Measurements from ENCODE around the gene COMMD1. TPM values are rescaled to one million over a fixed set of nuclear protein-coding genes. Genes with fewer than 3 reads are reported as not detected.

The COMMD1 gene
- total RNA-seq, 1 experiment from 2014 or later: 31.7 TPM

- ChIA-PET POLR2A (ENCODE audit: unreplicated experiment) (interaction anchor here (0.5 to 0.6 kb wide), 2 partner anchors 14 to 23 kb away, joined by 3 to 4 read pairs; no protein-coding TSS in a partner anchor), CTCF (no interaction called here)
- H3K4me2 ChIP-seq (ENCODE audit: low read length): no peak overlapping the region
Measured at GRCh38 chr2:62177392-62178049, 272.0 kb downstream of the COMMD1 start.

DNA sequence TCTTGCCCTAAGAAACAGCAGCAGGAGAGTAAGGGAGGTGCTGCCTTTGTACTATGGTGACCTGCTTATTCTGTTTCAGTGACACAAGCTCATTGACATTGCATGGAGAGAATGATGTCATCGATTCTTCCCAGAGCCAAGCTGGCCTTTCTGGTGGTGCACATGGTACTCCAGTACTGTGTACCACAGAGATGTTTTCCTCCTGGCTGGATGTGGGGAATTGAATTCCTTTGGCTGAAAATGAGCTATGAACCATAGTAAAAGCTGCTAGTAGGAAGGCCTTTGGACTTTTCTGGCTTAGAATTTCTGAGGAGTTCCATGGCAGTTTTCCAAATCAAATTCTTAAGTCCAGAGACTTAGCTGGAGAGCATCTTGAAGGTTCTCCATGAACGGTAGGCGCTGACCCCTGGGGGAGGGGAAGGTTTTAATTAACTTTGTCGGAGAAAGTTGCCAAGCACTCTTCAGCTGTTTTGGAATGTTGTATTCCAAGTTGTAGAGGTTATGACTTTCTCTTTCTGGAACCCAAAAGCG lies 273.3 kb downstream of the COMMD1 start:
- Histone ChIP-seq H3K79me2 (ENCODE audit: low read length) (no peaks in the 10 kb centered on the region), H3K4me3 (ENCODE audit: low read length) (no peak overlapping the region), H3K27ac (ENCODE audit: low read length) (no peak overlapping the region), H3K9ac (ENCODE audit: low read length) (no peak overlapping the region), H3K27me3 (ENCODE audit: low read length) (no peaks in the 10 kb centered on the region), H3K4me2 (ENCODE audit: low read length) (no peak overlapping the region), H3K9me3 (ENCODE audit: low read length) (no peaks in the 10 kb centered on the region), H3K4me1 (ENCODE audit: insufficient read depth, low read length) (no peaks in the 10 kb centered on the region), H3K36me3 (ENCODE audit: low read depth, low read length) (no peaks in the 10 kb centered on the region), H3F3A (ENCODE audit: low read length, unreplicated experiment) (no peaks in the 10 kb centered on the region), H4K20me1 (ENCODE audit: low read length) (no peaks in the 10 kb centered on the region), H2AFZ (ENCODE audit: low read length) (no peak overlapping the region), H3K9me2 (replicated peaks; ENCODE audit: low read length) (no peaks in the 10 kb centered on the region)
- POLR2A ChIA-PET (ENCODE audit: unreplicated experiment): no interaction called here
- DNase-seq (no peak), ATAC-seq (no peak)
- TF ChIP-seq, protein P1, sequence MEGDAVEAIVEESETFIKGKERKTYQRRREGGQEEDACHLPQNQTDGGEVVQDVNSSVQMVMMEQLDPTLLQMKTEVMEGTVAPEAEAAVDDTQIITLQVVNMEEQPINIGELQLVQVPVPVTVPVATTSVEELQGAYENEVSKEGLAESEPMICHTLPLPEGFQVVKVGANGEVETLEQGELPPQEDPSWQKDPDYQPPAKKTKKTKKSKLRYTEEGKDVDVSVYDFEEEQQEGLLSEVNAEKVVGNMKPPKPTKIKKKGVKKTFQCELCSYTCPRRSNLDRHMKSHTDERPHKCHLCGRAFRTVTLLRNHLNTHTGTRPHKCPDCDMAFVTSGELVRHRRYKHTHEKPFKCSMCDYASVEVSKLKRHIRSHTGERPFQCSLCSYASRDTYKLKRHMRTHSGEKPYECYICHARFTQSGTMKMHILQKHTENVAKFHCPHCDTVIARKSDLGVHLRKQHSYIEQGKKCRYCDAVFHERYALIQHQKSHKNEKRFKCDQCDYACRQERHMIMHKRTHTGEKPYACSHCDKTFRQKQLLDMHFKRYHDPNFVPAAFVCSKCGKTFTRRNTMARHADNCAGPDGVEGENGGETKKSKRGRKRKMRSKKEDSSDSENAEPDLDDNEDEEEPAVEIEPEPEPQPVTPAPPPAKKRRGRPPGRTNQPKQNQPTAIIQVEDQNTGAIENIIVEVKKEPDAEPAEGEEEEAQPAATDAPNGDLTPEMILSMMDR (conservative IDR thresholded peaks at IDR 0.05; ENCODE audit: low read depth, low read length): no peak
- TF ChIP-seq EZH2phosphoT487 (IDR thresholded peaks at IDR 0.05; ENCODE audit: borderline replicate concordance, low read length): no peak
- no peak for TF ChIP-seq EZH2 (IDR thresholded peaks at IDR 0.05; ENCODE audit: low read length, unreplicated experiment)
- BruUV-seq (replicated peaks): no TSS peak
- CTCF ChIA-PET: no interaction called here
- intact Hi-C loops (cut with micrococcal nuclease): no loop called here

More at GRCh38 chr2:62177392-62178049, 272.0 kb downstream of the COMMD1 start:
- H3K36me3 ChIP-seq (ENCODE audit: low read depth, low read length): no peaks in the 10 kb centered on the region
- DNase-seq: no peak
- BruUV-seq (replicated peaks): no TSS peak
- H3K9me3 ChIP-seq (ENCODE audit: low read length): no peaks in the 10 kb centered on the region
- H3K27me3 ChIP-seq (ENCODE audit: low read length): no peaks in the 10 kb centered on the region
- TF ChIP-seq EZH2 (IDR thresholded peaks at IDR 0.05; ENCODE audit: low read length, unreplicated experiment): no peak
- TF ChIP-seq, protein P1 (conservative IDR thresholded peaks at IDR 0.05; ENCODE audit: low read depth, low read length): no peak
- no peak for TF ChIP-seq EZH2phosphoT487 (IDR thresholded peaks at IDR 0.05; ENCODE audit: borderline replicate concordance, low read length)
- no peaks in the 10 kb centered on the region for H3F3A ChIP-seq (ENCODE audit: low read length, unreplicated experiment)
- H2AFZ ChIP-seq (ENCODE audit: low read length): no peak overlapping the region
- no peak for ATAC-seq
- no peak overlapping the region for H3K27ac ChIP-seq (ENCODE audit: low read length)
- H3K79me2 ChIP-seq (ENCODE audit: low read length): no peaks in the 10 kb centered on the region
- no peaks in the 10 kb centered on the region for H3K4me1 ChIP-seq (ENCODE audit: insufficient read depth, low read length)
- no peak overlapping the region for H3K4me3 ChIP-seq (ENCODE audit: low read length)
- H4K20me1 ChIP-seq (ENCODE audit: low read length): no peaks in the 10 kb centered on the region
- intact Hi-C loops (cut with micrococcal nuclease): no loop called here
- H3K9me2 ChIP-seq (replicated peaks; ENCODE audit: low read length): no peaks in the 10 kb centered on the region
- no peak overlapping the region for H3K9ac ChIP-seq (ENCODE audit: low read length)

- ATAC-seq: no peak
- DNase-seq: no peak
- Histone ChIP-seq H3K79me2 (ENCODE audit: low read length) (no peaks in the 10 kb centered on the region), H3K9me2 (replicated peaks; ENCODE audit: low read length) (no peaks in the 10 kb centered on the region), H3K4me3 (ENCODE audit: low read length) (no peak overlapping the region), H3K27me3 (ENCODE audit: low read length) (no peaks in the 10 kb centered on the region), H3K9me3 (ENCODE audit: low read length) (no peaks in the 10 kb centered on the region), H3K27ac (ENCODE audit: low read length) (no peak overlapping the region), H3F3A (ENCODE audit: low read length, unreplicated experiment) (no peaks in the 10 kb centered on the region), H2AFZ (ENCODE audit: low read length) (no peak overlapping the region), H4K20me1 (ENCODE audit: low read length) (no peaks in the 10 kb centered on the region), H3K36me3 (ENCODE audit: low read depth, low read length) (no peaks in the 10 kb centered on the region), H3K4me2 (ENCODE audit: low read length) (no peak overlapping the region), H3K4me1 (ENCODE audit: insufficient read depth, low read length) (no peaks in the 10 kb centered on the region), H3K9ac (ENCODE audit: low read length) (no peak overlapping the region)
- BruUV-seq (replicated peaks): no TSS peak
- intact Hi-C loops (cut with micrococcal nuclease): no loop called here
- POLR2A ChIA-PET (ENCODE audit: unreplicated experiment): no interaction called here
- TF ChIP-seq EZH2phosphoT487 (IDR thresholded peaks at IDR 0.05; ENCODE audit: borderline replicate concordance, low read length) (no peak), EZH2 (IDR thresholded peaks at IDR 0.05; ENCODE audit: low read length, unreplicated experiment) (no peak)
- TF ChIP-seq, protein P1 (conservative IDR thresholded peaks at IDR 0.05; ENCODE audit: low read depth, low read length): no peak
- CTCF ChIA-PET: no interaction called here
Measured at GRCh38 chr2:62180975-62181374, 275.5 kb downstream of the COMMD1 start.

Measured in PC-3 (cell line).